G401.6 (cell line): ENCODE measurements around the gene MEGF8.
"Not testable (repeated sequence)": the region's sequence is repeated elsewhere in the genome, so short reads cannot be mapped to it uniquely, and the experiment has no call there.

Experiments
- FAIRE-seq: peaks from 2 replicates; lab custom pipeline; 2012; peaks lifted over from hg19 to GRCh38; lab: Jason Lieb, UNC

MEGF8 gene

GRCh38 chr19:42306646-42307045 lies 18.8 kb upstream of the MEGF8 start:
- no peak for FAIRE-seq

GRCh38 chr19:42309686-42310085 lies 15.7 kb upstream of the MEGF8 start:
- no peak for FAIRE-seq

- no peak for FAIRE-seq
These were observed 13.8 kb upstream of the MEGF8 start for GRCh38 chr19:42311657-42312056.

- no peak for FAIRE-seq
These were observed 13.1 kb upstream of the MEGF8 start for GRCh38 chr19:42312370-42312769.

GRCh38 chr19:42313096-42313839 lies 12.2 kb upstream of the MEGF8 start, which contains the start of gene TMEM145:
Gene TMEM145 (plus strand): TSS chr19:42313309. CDS start chr19:42313377, 68 bp downstream.
- FAIRE-seq: no peak

GRCh38 chr19:42313840-42314755 lies 11.3 kb upstream of the MEGF8 start:
- FAIRE-seq: no peak

GRCh38 chr19:42315024-42315423 lies 10.4 kb upstream of the MEGF8 start:
- no peak for FAIRE-seq

- FAIRE-seq: no peak
These were observed 8.9 kb upstream of the MEGF8 start for GRCh38 chr19:42316223-42317211.

GRCh38 chr19:42317535-42317934 lies 7.9 kb upstream of the MEGF8 start:
- no peak for FAIRE-seq

GRCh38 chr19:42322305-42322704 lies 3.1 kb upstream of the MEGF8 start:
- FAIRE-seq: no peak

- FAIRE-seq: no peak
These were observed 2.0 kb upstream of the MEGF8 start for GRCh38 chr19:42323473-42323851.

GRCh38 chr19:42323852-42324654 lies 1.4 kb upstream of the MEGF8 start:
- no peak for FAIRE-seq

GRCh38 chr19:42324655-42325307 lies 654 bp upstream of the MEGF8 start:
- FAIRE-seq: no peak

GRCh38 chr19:42325896-42326771 lies 699 bp downstream of the MEGF8 start:
- FAIRE-seq: no peak

- FAIRE-seq: no peak
These were observed 1.5 kb downstream of the MEGF8 start for GRCh38 chr19:42326969-42327368.

GRCh38 chr19:42327381-42327780 lies 1.9 kb downstream of the MEGF8 start:
- no peak for FAIRE-seq

GRCh38 chr19:42328106-42328505 lies 2.7 kb downstream of the MEGF8 start:
- no peak for FAIRE-seq

- FAIRE-seq: no peak
These were observed 3.4 kb downstream of the MEGF8 start for GRCh38 chr19:42328854-42329253.

GRCh38 chr19:42330241-42330711 lies 4.8 kb downstream of the MEGF8 start:
- FAIRE-seq: no peak

GRCh38 chr19:42331333-42331732 lies 5.9 kb downstream of the MEGF8 start:
- not testable (repeated sequence) for FAIRE-seq
